CD14-positive monocyte (primary cell): ENCODE data around the gene SPSB1. TPM values are rescaled to one million over a fixed set of nuclear protein-coding genes. Genes with fewer than 3 reads are reported as not detected.

Experiments
- DNase-seq, 3 donors: peaks; one replicate each; pipeline ENCODE4 v3.0.0-alpha.2; 2011 to 2022
- H2AFZ ChIP-seq: 2 replicates; pipeline ENCODE4 v1.6.0; 2012; ENCODE audit warnings: mild to moderate bottlenecking, low read depth, low read length, inconsistent platforms; ENCODE audit not compliant: insufficient read depth, poor library complexity, severe bottlenecking
- H3K27ac ChIP-seq, 2 donors: 1 replicate in 1 of 2; 2 replicates in 1 of 2; pipeline ENCODE4 v1.5.1; 2012 to 2013; ENCODE audit warnings: low read length in 2 of 2, control low read depth in 1 of 2, inconsistent platforms in 1 of 2, low read depth in 1 of 2, mild to moderate bottlenecking in 1 of 2
- H3K27me3 ChIP-seq, 2 donors: one replicate each; pipeline versions ENCODE4 v1.6.0 to v1.6.1; 2011 to 2013; ENCODE audit warnings: low read length in 2 of 2; ENCODE audit not compliant: control insufficient read depth in 2 of 2, insufficient read depth in 2 of 2
- H3K36me3 ChIP-seq, 2 donors: replicated peaks in 1 of 2; 1 replicate in 1 of 2; 2 replicates in 1 of 2; pipeline versions ENCODE4 v1.5.1 to v1.6.1; 2012 to 2013; ENCODE audit warnings: low read length in 2 of 2, control low read depth in 1 of 2, inconsistent platforms in 1 of 2, mild to moderate bottlenecking in 1 of 2; ENCODE audit not compliant: insufficient read depth in 2 of 2, control insufficient read depth in 1 of 2
- H3K4me1 ChIP-seq, 2 donors: 1 replicate in 1 of 2; 2 replicates in 1 of 2; pipeline versions ENCODE4 v1.5.1 to v1.6.1; 2012 to 2013; ENCODE audit warnings: low read length in 2 of 2, control low read depth in 1 of 2, inconsistent platforms in 1 of 2, mild to moderate bottlenecking in 1 of 2, moderate library complexity in 1 of 2; ENCODE audit not compliant: insufficient read depth in 2 of 2, control insufficient read depth in 1 of 2
- H3K4me2 ChIP-seq: replicated peaks from 2 replicates; pipeline ENCODE3; 2012; ENCODE audit warnings: low read length, moderate library complexity, mild to moderate bottlenecking; ENCODE audit not compliant: poor library complexity, severe bottlenecking; ENCODE audit errors: extremely low read depth
- H3K4me3 ChIP-seq, 3 experiments: fragments of 200-600 bp in 1 of 3; sonication (generic) in 1 of 3; replicated peaks in 1 of 3; 1 replicate in 2 of 3; 2 replicates in 1 of 3; pipeline ENCODE4 v1.5.1; 2011 to 2013; ENCODE audit warnings: low read length in 3 of 3, mild to moderate bottlenecking in 3 of 3, control low read depth in 2 of 3, low read depth in 2 of 3, inconsistent platforms in 1 of 3, moderate library complexity in 1 of 3
- H3K79me2 ChIP-seq: 2 replicates; pipeline ENCODE4 v1.6.0; 2012; ENCODE audit warnings: mild to moderate bottlenecking, control low read depth, inconsistent platforms, low read length, moderate library complexity; ENCODE audit not compliant: insufficient read depth
- H3K9ac ChIP-seq: 2 replicates; pipeline ENCODE4 v1.6.0; 2017; ENCODE audit warnings: low read length, mild to moderate bottlenecking; ENCODE audit not compliant: insufficient read depth, poor library complexity, severe bottlenecking
- H3K9me3 ChIP-seq, 2 donors: replicated peaks in 1 of 2; 1 replicate in 1 of 2; 2 replicates in 1 of 2; pipeline versions ENCODE4 v1.5.1 to v1.6.1; 2012 to 2013; ENCODE audit warnings: low read length in 2 of 2, control low read depth in 1 of 2; ENCODE audit not compliant: control insufficient read depth in 1 of 2, insufficient read depth in 1 of 2
- H4K20me1 ChIP-seq: 2 replicates; pipeline ENCODE4 v1.6.0; 2012; ENCODE audit warnings: mild to moderate bottlenecking, low read length, control low read depth, moderate library complexity; ENCODE audit not compliant: insufficient read depth
- H3K27ac Mint-ChIP-seq, 7 donors: one replicate each; pipeline ENCODE4 v1.8.0; 2020; ENCODE audit warnings: mild to moderate bottlenecking in 7 of 7, mixed read lengths in 7 of 7, moderate library complexity in 6 of 7, inconsistent platforms in 2 of 7
- H3K27me3 Mint-ChIP-seq, 3 donors: one replicate each; pipeline ENCODE4 v1.8.0; 2021 to 2022; ENCODE audit warnings: low read depth in 3 of 3, mild to moderate bottlenecking in 3 of 3, mixed read lengths in 3 of 3, moderate library complexity in 3 of 3, inconsistent platforms in 1 of 3
- H3K36me3 Mint-ChIP-seq, 2 donors: one replicate each; pipeline ENCODE4 v1.8.0; 2020; ENCODE audit warnings: mixed read lengths in 2 of 2, inconsistent platforms in 1 of 2, mild to moderate bottlenecking in 1 of 2
- H3K4me1 Mint-ChIP-seq: one replicate; pipeline ENCODE4 v1.8.0; 2020; ENCODE audit warnings: mild to moderate bottlenecking, mixed read lengths
- H3K4me3 Mint-ChIP-seq, 2 donors: one replicate each; pipeline ENCODE4 v1.8.0; 2020; ENCODE audit warnings: mild to moderate bottlenecking in 2 of 2, mixed read lengths in 2 of 2, moderate library complexity in 1 of 2
- H3K9me3 Mint-ChIP-seq, 7 donors: one replicate each; pipeline ENCODE4 v1.8.0; 2020 to 2022; ENCODE audit warnings: mixed read lengths in 7 of 7, mild to moderate bottlenecking in 6 of 7, moderate library complexity in 6 of 7, inconsistent platforms in 2 of 7
- CTCF ChIP-seq: fragments of 200-600 bp; IDR thresholded peaks from one replicate; pipeline ENCODE4 v1.8.0; 2022; ENCODE audit warnings: antibody characterized with exemption, mild to moderate bottlenecking
- whole genome bisulfite sequencing: methylation state at CpG from one replicate; pipeline ENCODE4 v1.1.5; 2013; ENCODE audit warnings: missing lambda C conversion rate; ENCODE audit not compliant: insufficient coverage; 5-methylcytosine and 5-hydroxymethylcytosine counted together
- intact Hi-C, 2 donors: fragments of 100-400 bp; cut with micrococcal nuclease; formaldehyde crosslinking; loops; one replicate each; pipeline versions ENCODE4 v1.15.0 to v1.15.1; 2023
- polyA plus RNA-seq, 3 donors: library from polyadenylated mRNA; depleted of rRNA in 1 of 3; unstranded in 2 of 3; stranded (reverse) in 1 of 3; fragments of 300-500 nt in 2 of 3; fragments of >200 nt in 1 of 3; fragmentation: Illumina TruSeq in 2 of 3; gene quantifications; 1 replicate in 2 of 3; 2 replicates in 1 of 3; pipeline ENCODE4 v1.2.3, GENCODE V29; 2012 to 2021

SPSB1 gene
- polyA plus RNA-seq, 3 donors: 0.15 to 1.2 (median 0.29) TPM

DNA sequence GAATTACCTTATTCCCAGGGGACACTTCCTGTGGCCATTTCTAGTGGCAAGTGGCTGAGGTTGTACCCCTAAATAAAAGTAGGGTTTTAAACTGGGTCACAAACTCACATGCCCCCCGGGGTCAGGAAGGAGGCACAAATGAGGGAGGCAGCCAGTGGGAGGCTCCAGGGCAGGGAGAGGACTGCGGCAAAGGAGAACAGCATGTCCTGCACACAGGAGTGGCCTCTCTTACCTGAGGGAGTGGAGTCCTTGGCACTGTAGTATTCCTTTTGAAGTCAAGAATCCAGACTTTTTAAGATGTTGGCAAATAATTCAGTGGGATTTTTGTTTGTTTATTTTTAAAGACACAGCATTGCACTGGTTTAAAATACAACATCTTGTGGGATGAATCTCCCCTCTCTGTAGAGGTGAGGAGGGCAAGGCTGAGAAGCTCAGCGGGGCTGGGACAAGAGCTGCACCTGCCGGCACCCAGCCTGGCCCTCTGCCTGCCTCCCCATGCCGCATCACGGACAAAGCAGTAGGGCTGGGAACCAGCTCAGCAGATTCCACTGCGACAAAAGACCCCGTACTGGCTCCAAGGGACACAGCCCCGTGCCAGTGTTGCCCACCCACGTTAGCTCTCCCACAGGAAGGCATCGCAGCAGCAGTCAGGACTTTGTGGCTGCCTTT lies 22.2 kb downstream of the SPSB1 start:
- Histone ChIP-seq H3K79me2 (no peaks in the 10 kb centered on the region), H3K9me3 (no peaks in the 10 kb centered on the region), H4K20me1 (no peaks in the 10 kb centered on the region), H3K9ac (no peak overlapping the region), H3K4me2 (no peak overlapping the region), H3K4me1 (no peaks in the 10 kb centered on the region), H3K27ac (no peak overlapping the region), H3K4me3 (no peak overlapping the region), H3K36me3 (no peaks in the 10 kb centered on the region), H2AFZ (no peak overlapping the region), H3K27me3 (peaks cover 0 to 12% of the 10 kb centered on the region in 2 donors)
- no peak for DNase-seq
- Mint-ChIP-seq H3K4me1 (no peaks in the 10 kb centered on the region), H3K9me3 (no peaks in the 10 kb centered on the region), H3K36me3 (no peaks in the 10 kb centered on the region), H3K4me3 (no peak overlapping the region), H3K27ac (no peak overlapping the region), H3K27me3 (peaks cover 8 to 18% (median 17%) of the 10 kb centered on the region in 3 donors)
- no peak for TF ChIP-seq CTCF
- intact Hi-C loops: no loop called here
- 94% methylated on average over 9 of the region's 11 CpGs for WGBS

- Histone ChIP-seq H3K9me3 (no peaks in the 10 kb centered on the region), H3K4me1 (no peaks in the 10 kb centered on the region), H3K27me3 (peaks cover 0 to 12% of the 10 kb centered on the region in 2 donors), H3K9ac (no peak overlapping the region), H3K4me2 (no peak overlapping the region), H3K27ac (no peak overlapping the region), H3K4me3 (no peak overlapping the region), H2AFZ (no peak overlapping the region), H3K36me3 (no peaks in the 10 kb centered on the region), H4K20me1 (no peaks in the 10 kb centered on the region), H3K79me2 (no peaks in the 10 kb centered on the region)
- intact Hi-C loops: no loop called here
- Mint-ChIP-seq H3K4me3 (no peak overlapping the region), H3K27me3 (peaks cover 7 to 18% (median 18%) of the 10 kb centered on the region in 3 donors), H3K9me3 (no peaks in the 10 kb centered on the region), H3K4me1 (no peaks in the 10 kb centered on the region), H3K27ac (no peak overlapping the region), H3K36me3 (no peaks in the 10 kb centered on the region)
- DNase-seq: no peak
- 43% methylated on average over 17 of the region's 20 CpGs for WGBS
- TF ChIP-seq CTCF: no peak
Measured at GRCh38 chr1:9315411-9316079, 22.9 kb downstream of the SPSB1 start.
